HCT116 (cell line): ENCODE results near the gene CERS6. TPM values are rescaled to one million over a fixed set of nuclear protein-coding genes. Genes with fewer than 3 reads are reported as not detected.

Experiments used
- ATAC-seq: fragments of 200-7000 bp; cut with Tn5 transposase; 2 replicates; pipeline ENCODE4 v1.9.1; 2020; ENCODE audit warnings: mild to moderate bottlenecking, moderate library complexity
- BruUV-seq: library from RNA; stranded (reverse); fragments of 400-500 nt; replicated peaks from 2 replicates; lab custom pipeline; 2021; lab: Mats Ljungman, UMichigan
- CTCF ChIA-PET: fragments of 300-600 bp; sonication (Branson Sonifier 250); formaldehyde crosslinking; loops from one replicate; lab custom pipeline; 2021; ENCODE audit warnings: antibody characterized with exemption; lab: Charles Lee
- POLR2A ChIA-PET: fragments of 300-600, 350-600 bp; sonication (Branson Sonifier 250); formaldehyde crosslinking; loops from one replicate; lab custom pipeline; 2021; ENCODE audit warnings: antibody characterized with exemption; lab: Charles Lee
- RAD21 ChIA-PET, 2 experiments: fragments of 300-600 bp; sonication (Branson Sonifier 250); formaldehyde crosslinking; loops; one replicate each; lab custom pipeline; 2023; ENCODE audit warnings: low total read pairs in 2 of 2; ENCODE audit not compliant: uncharacterized antibody in 2 of 2, unreplicated experiment in 2 of 2, low non-redundant PET in 1 of 2; lab: Charles Lee
- DNase-seq: peaks from one replicate; pipeline ENCODE4 v3.0.0-alpha.2; 2010; ENCODE audit warnings: low read depth, low spot score
- H2AFZ ChIP-seq: fragments of 200-600 bp; shearing (Covaris generic), sonication (generic); 2 replicates; pipeline ENCODE4 v1.6.1; 2017; ENCODE audit warnings: low read depth, mixed run types, mixed read lengths, antibody characterized with exemption, low read length; ENCODE audit not compliant: poor library complexity, severe bottlenecking
- H3K27ac ChIP-seq: 2 replicates; pipeline ENCODE4 v1.5.1; 2012; ENCODE audit warnings: low read depth, low read length
- H3K27me3 ChIP-seq: fragments of 200-600 bp; sonication (generic); 2 replicates; pipeline ENCODE4 v1.6.1; 2016; ENCODE audit warnings: mixed run types, low read length, mixed read lengths; ENCODE audit not compliant: insufficient read depth
- H3K36me3 ChIP-seq, 2 experiments: fragments of 200-500 bp in 1 of 2; fragments of 200-600 bp in 1 of 2; sonication (Bioruptor generic) in 1 of 2; sonication (generic) in 1 of 2; 2 replicates each; pipeline versions ENCODE4 v1.5.1 to v1.6.1; 2014 to 2016; ENCODE audit warnings: low read length in 2 of 2, inconsistent platforms in 1 of 2, mixed read lengths in 1 of 2, mixed run types in 1 of 2; ENCODE audit not compliant: insufficient read depth in 2 of 2, control insufficient read depth in 1 of 2
- H3K4me1 ChIP-seq, 2 experiments: fragments of 200-600 bp in 1 of 2; sonication (generic) in 1 of 2; 2 replicates each; pipeline versions ENCODE4 v1.5.1 to v1.6.1; 2012 to 2017; ENCODE audit warnings: low read length in 2 of 2, inconsistent platforms in 1 of 2, mild to moderate bottlenecking in 1 of 2, mixed read lengths in 1 of 2, mixed run types in 1 of 2, moderate library complexity in 1 of 2; ENCODE audit not compliant: insufficient read depth in 2 of 2, control insufficient read depth in 1 of 2
- H3K4me2 ChIP-seq: fragments of 200-600 bp; sonication (generic); 2 replicates; pipeline ENCODE4 v1.6.1; 2017; ENCODE audit warnings: mixed run types, low read length, mixed read lengths
- H3K4me3 ChIP-seq, 2 experiments: fragments of 200-600 bp in 1 of 2; sonication (generic) in 1 of 2; replicated peaks in 1 of 2; 2 replicates each; pipeline ENCODE4 v1.5.1; 2011 to 2016; ENCODE audit warnings: low read length in 2 of 2, control low read depth in 1 of 2, low read depth in 1 of 2, mild to moderate bottlenecking in 1 of 2, mixed read lengths in 1 of 2, mixed run types in 1 of 2
- H3K79me2 ChIP-seq: fragments of 200-600 bp; sonication (generic); 2 replicates; pipeline ENCODE4 v1.6.1; 2017; ENCODE audit warnings: mild to moderate bottlenecking, mixed run types, low read length, moderate library complexity, mixed read lengths; ENCODE audit not compliant: insufficient read depth
- H3K9ac ChIP-seq: fragments of 200-600 bp; sonication (generic); 2 replicates; pipeline ENCODE4 v1.6.1; 2016; ENCODE audit warnings: low read length, mixed read lengths
- H3K9me2 ChIP-seq: fragments of 200-600 bp; sonication (generic), shearing (Covaris generic); 2 replicates; pipeline ENCODE4 v1.6.1; 2017; ENCODE audit warnings: mixed run types, mild to moderate bottlenecking, moderate library complexity; ENCODE audit not compliant: insufficient read depth
- H3K9me3 ChIP-seq, 2 experiments: fragments of 200-500 bp in 1 of 2; fragments of 200-600 bp in 1 of 2; sonication (Bioruptor generic) in 1 of 2; sonication (generic) in 1 of 2; 2 replicates each; pipeline ENCODE4 v1.6.1; 2014 to 2017; ENCODE audit warnings: low read length in 2 of 2, mixed read lengths in 2 of 2, inconsistent platforms in 1 of 2, low read depth in 1 of 2, mild to moderate bottlenecking in 1 of 2, mixed run types in 1 of 2, moderate library complexity in 1 of 2; ENCODE audit not compliant: control insufficient read depth in 1 of 2, insufficient read depth in 1 of 2
- H4K20me1 ChIP-seq: fragments of 200-600 bp; sonication (generic), shearing (Covaris generic); 2 replicates; pipeline ENCODE4 v1.6.1; 2017; ENCODE audit warnings: mixed run types, mild to moderate bottlenecking, moderate library complexity; ENCODE audit not compliant: insufficient read depth
- ATF3 ChIP-seq: IDR thresholded peaks from 2 replicates; pipeline ENCODE4 v1.6.1; 2012
- CBX3 ChIP-seq: IDR thresholded peaks from 2 replicates; pipeline ENCODE4 v1.6.1; 2012; ENCODE audit warnings: low read depth
- CTCF ChIP-seq, 3 experiments: fragments of 200-600 bp in 1 of 3; sonication (generic) in 1 of 3; IDR thresholded peaks in 2 of 3; conservative IDR thresholded peaks in 1 of 3; 2 replicates each; pipeline ENCODE4 v1.5.1; 2012 to 2017; ENCODE audit warnings: low read depth in 2 of 3, low read length in 2 of 3, antibody characterized with exemption in 1 of 3, borderline replicate concordance in 1 of 3, control low read depth in 1 of 3, mild to moderate bottlenecking in 1 of 3, mixed read lengths in 1 of 3, mixed run types in 1 of 3, moderate library complexity in 1 of 3; ENCODE audit not compliant: insufficient read depth in 1 of 3
- EGR1 ChIP-seq: IDR thresholded peaks from 2 replicates; pipeline ENCODE4 v1.6.1; 2012; ENCODE audit warnings: low read depth
- ELF1 ChIP-seq: IDR thresholded peaks from 2 replicates; pipeline ENCODE4 v1.6.1; 2012; ENCODE audit warnings: low read depth, borderline replicate concordance
- EZH2phosphoT487 ChIP-seq: fragments of 200-600 bp; IDR thresholded peaks from 2 replicates; pipeline ENCODE4 v1.6.1; 2018; ENCODE audit warnings: antibody characterized with exemption, borderline replicate concordance
- FOSL1 ChIP-seq: IDR thresholded peaks from 2 replicates; pipeline ENCODE4 v1.6.1; 2012; ENCODE audit warnings: low read depth
- MAX ChIP-seq: IDR thresholded peaks from 2 replicates; pipeline ENCODE4 v1.6.1; 2012
- POLR2A ChIP-seq: IDR thresholded peaks from 2 replicates; pipeline ENCODE4 v1.7.0; 2011; ENCODE audit warnings: borderline replicate concordance; ENCODE audit not compliant: insufficient read depth, insufficient read length; ENCODE audit errors: extremely low read depth
- POLR2AphosphoS5 ChIP-seq: IDR thresholded peaks from 2 replicates; pipeline ENCODE4 v1.6.1; 2011; ENCODE audit warnings: mild to moderate bottlenecking, low read depth, low read length, moderate library complexity
- RAD21 ChIP-seq: IDR thresholded peaks from 2 replicates; pipeline ENCODE4 v1.6.1; 2012; ENCODE audit warnings: low read depth, mild to moderate bottlenecking
- SP1 ChIP-seq: IDR thresholded peaks from 2 replicates; pipeline ENCODE4 v1.6.1; 2012; ENCODE audit warnings: low read depth
- SRF ChIP-seq: IDR thresholded peaks from 2 replicates; pipeline ENCODE4 v1.6.1; 2012; ENCODE audit warnings: low read depth
- ZBTB33 ChIP-seq: IDR thresholded peaks from 2 replicates; pipeline ENCODE4 v1.6.1; 2011; ENCODE audit warnings: mild to moderate bottlenecking, low read length, moderate library complexity; ENCODE audit not compliant: insufficient replicate concordance; ENCODE audit errors: extremely low read depth
- ZNF274 ChIP-seq: fragments of 200-500 bp; sonication (Bioruptor generic); IDR thresholded peaks from 2 replicates; pipeline ENCODE4 v1.6.1; 2014; ENCODE audit warnings: mild to moderate bottlenecking, low read depth, low read length, inconsistent platforms
- intact Hi-C: fragments of 100-400 bp; cut with micrococcal nuclease; formaldehyde crosslinking; loops from 2 replicates; pipeline ENCODE4 v1.10.0; 2022
- total RNA-seq: library from RNA; stranded (reverse); gene quantifications from one replicate; pipeline ENCODE4 v1.2.1, GENCODE V29; 2021; ENCODE audit not compliant: unreplicated experiment

CERS6 gene
- total RNA-seq, 1 experiment from 2014 or later: 37.0 TPM

GRCh38 chr2:168599738-168600137 lies 143.7 kb downstream of the CERS6 start:
- Histone ChIP-seq H3K9me2 (no peaks in the 10 kb centered on the region), H3K79me2 (0 out of 2 replicates have a peak, but pooled peaks cover 9% of the 10 kb centered on the region)
- POLR2A ChIA-PET: no interaction called here

More at GRCh38 chr2:168599738-168600137, 143.7 kb downstream of the CERS6 start:
- DNase-seq: no peak
- Histone ChIP-seq H3K4me3 (no peak overlapping the region), H3K4me1 (peaks cover 3 to 21% of the 10 kb centered on the region in 2 experiments; a peak in 3 of 4 replicates), H3K27me3 (no peaks in the 10 kb centered on the region), H3K9me3 (no peaks in the 10 kb centered on the region), H2AFZ (no peak overlapping the region), H3K9ac (no peak overlapping the region), H3K36me3 (no peaks in the 10 kb centered on the region), H3K27ac (no peak overlapping the region), H4K20me1 (no peaks in the 10 kb centered on the region), H3K4me2 (no peak overlapping the region)
- ATAC-seq: no peak
- ChIA-PET CTCF (no interaction called here), RAD21 (no interaction called here)
- TF ChIP-seq EZH2phosphoT487 (no peak), ZNF274 (no peak), CBX3 (no peak), CTCF (IDR thresholded peaks at IDR 0.05 in 2 of 3, conservative IDR thresholded peaks at IDR 0.05 in 1 of 3; ENCODE audit: borderline replicate concordance in 1 of 3, insufficient read depth in 1 of 3, low read depth in 2 of 3, low read length in 2 of 3) (no peak), RAD21 (no peak), ATF3 (no peak), FOSL1 (no peak), MAX (no peak), ZBTB33 (no peak), ELF1 (no peak), EGR1 (no peak), SP1 (no peak), POLR2A (no peak), POLR2AphosphoS5 (no peak), SRF (no peak)
- intact Hi-C loops: no loop called here
- BruUV-seq: no TSS peak
